GM18519 (cell line): Measurements from ENCODE around the gene ZNF524.
A peak's percentile ranks its signal among the peaks of the same experiment; 100 is the strongest.

Experiments used
- ATAC-seq: cut with Tn5 transposase; IDR thresholded peaks from one replicate; pipeline ENCODE4 v1.9.1; 2021; ENCODE audit warnings: mild to moderate bottlenecking, moderate library complexity; ENCODE audit not compliant: unreplicated experiment, low FRiP score

The ZNF524 gene

DNA sequence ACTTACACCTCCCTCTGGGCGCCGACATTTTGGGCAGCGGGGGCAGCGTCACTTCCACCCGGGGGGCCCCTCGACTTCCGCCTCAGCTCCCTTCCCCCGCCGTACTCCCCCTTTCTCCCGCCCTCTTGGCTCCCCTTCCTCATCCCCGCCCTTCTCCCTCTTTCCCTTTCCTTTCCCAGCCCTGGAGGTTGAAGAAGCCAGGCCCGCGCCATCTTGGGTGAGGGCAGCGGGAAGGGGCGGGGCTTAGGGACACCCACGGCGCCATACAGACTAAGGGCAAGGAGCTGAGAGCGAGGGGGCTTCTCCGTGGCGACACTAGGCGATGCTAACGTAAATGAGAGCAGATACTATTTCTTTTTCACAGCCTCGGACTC, 633 bp upstream of the ZNF524 start, which contains the start of gene FIZ1:
TSS of gene FIZ1 (minus strand) at position 50 of the 374 bp plus-strand sequence. CDS start 1,652 bp downstream, outside the sequence.
- peak; percentile 21 for ATAC-seq

GRCh38 chr19:55600662-55601028, 557 bp downstream of the ZNF524 start:
- no peak for ATAC-seq

DNA sequence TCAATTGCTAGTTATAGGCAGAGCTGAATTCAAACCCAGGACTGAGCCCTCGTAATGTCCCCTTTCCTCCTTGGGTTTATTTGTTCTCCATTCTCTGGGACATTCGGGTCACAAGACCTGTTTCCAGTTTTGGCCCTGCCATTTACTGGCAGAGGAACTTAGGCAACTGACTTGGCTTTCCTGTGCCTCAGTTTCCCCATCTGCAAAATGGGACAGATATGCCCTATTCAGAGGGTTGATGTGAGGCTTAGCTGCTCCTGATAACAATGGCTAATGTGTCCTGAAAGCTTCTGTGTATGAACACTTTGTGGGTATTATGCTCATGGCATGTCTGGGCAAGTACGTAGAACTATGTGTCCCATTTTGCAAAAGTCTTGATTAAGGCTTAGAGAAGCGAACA, 996 bp downstream of the ZNF524 start:
- no peak for ATAC-seq

- no peak for ATAC-seq
Observed at GRCh38 chr19:55602104-55603001, 2.3 kb downstream of the ZNF524 start.

- ATAC-seq = no peak
Observed at GRCh38 chr19:55603115-55603514, 3.0 kb downstream of the ZNF524 start.

DNA sequence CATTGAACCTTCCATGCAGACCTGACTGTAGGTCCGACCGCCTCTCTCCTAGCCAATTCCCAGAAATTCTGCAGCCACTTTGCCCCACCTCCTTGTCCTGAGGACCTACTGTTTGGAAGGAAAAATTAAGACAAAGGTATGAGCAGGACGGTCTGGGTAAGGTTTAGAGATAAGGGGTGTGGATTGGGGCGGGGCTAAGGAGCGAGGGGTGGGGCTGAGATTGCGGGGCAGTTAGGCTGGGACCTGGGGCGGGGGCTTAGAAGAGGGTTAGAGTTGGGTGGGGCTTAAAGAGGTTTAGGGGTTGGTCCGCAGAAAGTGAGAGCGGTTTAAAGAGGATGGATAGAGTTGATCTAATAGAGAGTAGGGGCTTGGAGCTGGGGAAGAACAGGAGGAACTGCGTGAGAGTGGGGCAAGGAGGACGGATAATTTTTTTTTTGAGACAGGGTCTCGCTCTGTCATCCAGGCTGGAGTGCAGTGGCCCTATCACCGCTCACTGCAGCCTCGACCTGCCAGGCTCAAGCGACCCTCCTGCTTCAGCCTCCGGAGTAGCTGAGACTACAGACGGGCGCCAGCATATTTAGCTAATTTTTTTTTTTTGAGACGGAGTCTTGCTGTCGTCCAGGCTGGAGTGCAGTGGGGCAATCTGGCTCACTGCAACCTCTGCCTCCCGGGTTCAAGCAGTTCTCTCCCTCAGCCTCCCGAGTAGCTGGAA, 3.6 kb downstream of the ZNF524 start:
- ATAC-seq = no peak

GRCh38 chr19:55605207-55605636, 5.1 kb downstream of the ZNF524 start:
- ATAC-seq = peak; percentile 32

DNA sequence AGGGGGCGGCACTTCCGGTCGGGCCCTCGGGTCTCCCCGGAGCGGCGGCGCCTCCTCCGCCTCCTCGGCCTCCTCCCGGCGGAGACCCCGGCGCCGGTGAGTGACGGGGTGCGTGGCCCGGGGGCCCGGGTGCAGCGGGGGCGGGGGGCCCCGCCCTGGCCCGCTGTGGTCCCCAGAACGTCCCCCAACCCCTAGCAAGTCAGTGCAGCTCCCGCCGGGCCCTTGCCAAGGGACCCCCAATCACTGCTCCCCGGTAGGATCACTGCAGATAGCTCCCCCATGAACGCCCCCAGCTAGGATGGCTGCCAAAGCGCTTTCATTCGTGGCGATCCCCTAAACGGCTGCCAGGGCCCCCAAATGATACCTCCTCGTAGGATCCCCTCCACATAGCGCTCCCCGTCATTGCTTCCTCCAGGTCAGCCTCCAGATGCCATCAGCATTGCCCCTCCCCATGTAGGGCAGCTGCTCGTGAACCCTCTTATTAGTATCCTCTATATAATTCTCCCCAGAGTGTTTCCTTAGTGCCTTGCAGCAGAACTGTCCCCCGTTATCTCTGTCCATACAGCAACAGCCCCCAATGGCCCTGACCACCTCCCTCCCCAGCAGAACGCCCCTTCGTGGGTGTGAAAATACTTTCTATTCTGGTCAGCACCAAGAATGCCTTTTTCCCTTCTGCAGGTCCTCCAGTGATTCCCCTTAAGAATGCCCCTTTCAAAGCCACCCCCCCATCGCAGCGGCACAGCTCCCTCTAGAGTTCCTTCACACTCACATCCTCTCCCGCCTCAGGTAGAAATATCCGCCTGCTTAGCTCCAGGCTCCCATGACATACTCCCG, 5.8 kb downstream of the ZNF524 start, which contains the start of gene ZNF865:
TSS of gene ZNF865 (plus strand) at position 11 of the 834 bp plus-strand sequence. CDS start 7,972 bp downstream, outside the sequence.
- no peak for ATAC-seq

DNA sequence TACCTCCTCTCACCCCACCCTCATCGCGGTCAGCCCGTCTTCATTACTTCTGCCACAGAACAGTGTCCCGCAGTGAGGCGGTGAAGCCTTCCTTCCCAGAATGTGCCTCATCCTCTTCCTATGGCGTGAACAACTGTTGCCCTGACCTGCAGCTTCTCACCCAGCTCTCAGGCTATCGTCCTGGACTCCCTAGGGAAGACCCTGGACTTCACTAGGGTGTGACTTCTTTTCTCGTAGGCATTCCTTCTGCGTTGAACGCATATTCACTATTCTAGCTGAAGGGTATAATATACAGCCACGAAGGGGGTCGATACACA, 6.3 kb downstream of the ZNF524 start:
- ATAC-seq = no peak

GRCh38 chr19:55606817-55607216, 6.7 kb downstream of the ZNF524 start:
- ATAC-seq = no peak

DNA sequence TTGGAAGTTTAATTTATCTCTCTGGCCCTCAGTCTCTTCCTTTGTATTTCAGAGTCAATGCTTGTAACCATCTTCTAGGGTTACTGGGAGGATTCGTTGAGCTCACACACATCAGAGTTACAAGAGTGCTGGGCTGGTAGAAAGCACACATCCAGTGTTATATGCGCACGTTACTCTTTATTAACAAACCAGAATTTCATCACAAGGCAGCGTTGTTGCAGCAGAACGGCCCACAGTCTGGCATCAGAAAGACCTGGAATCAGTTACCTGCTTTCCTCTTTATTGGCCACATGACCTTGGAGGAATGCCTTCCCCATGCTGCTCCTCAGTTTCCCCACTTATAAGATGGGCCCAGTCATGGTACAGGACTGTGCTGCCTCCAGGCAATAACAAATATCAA, 9.2 kb downstream of the ZNF524 start:
- no peak for ATAC-seq

DNA sequence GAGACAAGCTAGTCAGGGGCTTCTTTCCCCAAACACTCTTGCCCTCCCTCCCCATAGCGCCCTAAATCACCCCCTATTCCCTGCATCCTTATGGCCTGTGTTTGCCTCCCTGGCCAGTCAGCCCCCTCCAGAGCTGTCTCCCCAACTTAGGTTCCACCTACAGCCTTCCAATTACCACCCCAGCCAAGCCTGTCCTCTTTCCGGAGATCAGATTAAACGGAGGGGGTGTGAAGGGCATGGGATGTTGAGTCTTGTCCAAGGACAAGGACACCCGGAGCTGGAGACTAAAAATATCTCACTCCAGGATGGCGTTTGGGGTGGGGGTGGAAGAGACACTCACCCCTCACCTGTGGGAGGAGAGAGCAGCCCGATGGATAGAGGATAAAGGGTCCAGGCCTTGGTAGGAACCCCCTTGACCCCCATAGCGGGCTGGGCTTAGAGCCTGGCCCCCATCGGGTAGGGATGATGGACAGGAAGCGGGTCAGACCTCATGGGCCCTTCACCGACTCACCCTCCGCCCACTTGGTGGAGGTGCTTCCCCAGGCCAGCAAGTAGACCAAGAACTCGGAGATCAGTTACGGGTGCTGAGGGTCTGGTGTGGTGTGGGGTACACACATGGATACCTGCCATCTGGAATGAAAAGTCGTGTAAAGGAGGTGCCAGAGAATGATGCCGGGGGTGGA, 11.4 kb downstream of the ZNF524 start:
- no peak for ATAC-seq

DNA sequence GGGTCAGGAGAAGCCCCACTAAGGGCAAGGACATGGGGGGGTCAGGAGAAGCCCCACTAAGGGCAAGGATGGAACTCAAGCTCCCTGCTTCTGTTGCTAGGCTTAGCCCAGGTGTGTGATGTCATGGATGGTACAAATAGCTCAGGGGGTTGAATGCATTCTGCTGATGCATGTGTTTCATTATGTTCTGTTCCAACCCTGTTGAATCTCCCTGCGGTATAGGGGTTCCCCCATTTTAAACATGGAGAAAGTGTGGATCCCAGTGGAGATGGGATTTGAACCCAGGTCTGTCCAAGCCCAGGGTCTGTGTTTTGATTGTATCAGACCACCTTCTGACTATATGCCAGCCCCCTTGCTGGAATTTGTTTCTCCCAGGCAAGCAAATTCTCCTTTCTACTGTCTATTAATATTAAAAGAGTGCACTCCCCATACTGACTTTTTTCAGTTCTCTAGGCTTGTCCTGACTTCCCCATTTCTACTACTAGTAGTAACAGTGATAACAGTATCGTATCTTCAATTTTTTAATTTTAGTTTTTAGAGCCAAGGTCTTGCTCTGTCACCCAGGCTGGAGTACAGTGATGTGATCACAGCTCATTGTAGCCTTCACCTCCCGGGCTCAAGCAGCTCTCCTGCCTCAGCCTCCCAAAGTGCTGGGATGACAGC, 12.0 kb downstream of the ZNF524 start:
- ATAC-seq = no peak

- ATAC-seq = no peak
Observed at GRCh38 chr19:55613396-55613795, 13.3 kb downstream of the ZNF524 start.

GRCh38 chr19:55613930-55614710, 14.0 kb downstream of the ZNF524 start:
- ATAC-seq = no peak

GRCh38 chr19:55614711-55615542, 14.8 kb downstream of the ZNF524 start:
- ATAC-seq = no peak

GRCh38 chr19:55615543-55616394, 15.7 kb downstream of the ZNF524 start:
- no peak for ATAC-seq
